ENCODE results near the gene ILDR1.

ILDR1 gene

DNA sequence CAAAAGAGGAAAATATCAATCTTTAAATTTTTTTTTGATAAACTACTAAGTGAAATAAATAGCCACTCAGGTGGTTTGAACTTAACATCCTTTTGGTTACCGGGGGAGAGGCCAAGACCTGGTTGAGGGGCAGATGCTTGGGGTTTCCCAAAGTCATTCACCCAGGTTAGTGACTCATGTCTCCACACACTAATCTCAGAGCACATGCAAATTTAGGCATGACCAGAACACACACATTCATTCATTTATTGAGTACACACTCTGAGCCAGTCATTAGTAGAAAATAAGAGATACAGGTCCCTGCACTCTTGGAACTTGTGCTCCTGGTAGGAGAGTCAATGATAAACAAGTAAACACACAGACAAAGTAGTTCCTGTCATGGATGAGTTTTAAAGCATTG is 7.3 kb downstream of the ILDR1 start:
- DNase-seq: no peak

DNA sequence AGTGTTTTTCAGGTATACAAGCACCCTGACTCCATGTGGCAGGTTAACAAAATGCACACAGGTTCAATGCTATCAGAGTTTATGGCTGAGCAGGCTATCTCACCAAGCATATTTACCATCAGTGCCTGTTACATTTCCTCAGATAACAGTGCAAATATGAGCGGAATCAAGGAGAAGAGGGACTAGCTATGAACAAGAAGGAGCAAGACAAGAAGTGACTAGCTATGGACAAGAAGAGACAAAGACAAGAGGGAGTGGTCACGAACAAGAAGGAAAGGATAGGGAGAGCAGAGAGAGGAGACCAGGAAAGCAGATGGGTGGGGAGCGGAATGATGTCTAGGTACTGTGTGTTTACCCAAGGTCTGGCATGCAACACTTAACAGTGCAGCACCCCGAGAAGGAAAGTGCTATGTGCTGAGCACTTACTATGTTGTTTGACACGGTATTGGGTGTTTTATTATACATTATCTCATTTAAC is 8.6 kb downstream of the ILDR1 start:
- DNase-seq: no peak

DNA sequence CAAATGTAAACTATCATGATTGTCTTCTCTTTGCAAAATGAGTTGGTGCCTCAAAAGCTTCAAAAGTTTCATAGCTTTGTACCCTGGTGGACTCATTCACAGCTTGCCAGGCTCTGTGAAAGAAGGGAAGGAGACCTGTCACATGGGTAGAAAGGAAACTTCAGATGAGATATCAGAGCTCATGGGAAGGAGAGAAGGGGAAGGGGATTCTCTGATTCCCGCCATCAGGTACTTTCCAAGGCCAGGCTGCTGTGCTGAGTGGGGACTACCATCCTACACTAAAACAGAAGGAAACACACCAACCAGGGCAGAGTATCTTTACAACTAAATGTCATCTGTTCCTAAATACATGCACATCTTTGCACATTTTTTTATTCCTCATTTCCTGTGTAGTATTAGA is 9.2 kb downstream of the ILDR1 start:
- no peak for DNase-seq

DNA sequence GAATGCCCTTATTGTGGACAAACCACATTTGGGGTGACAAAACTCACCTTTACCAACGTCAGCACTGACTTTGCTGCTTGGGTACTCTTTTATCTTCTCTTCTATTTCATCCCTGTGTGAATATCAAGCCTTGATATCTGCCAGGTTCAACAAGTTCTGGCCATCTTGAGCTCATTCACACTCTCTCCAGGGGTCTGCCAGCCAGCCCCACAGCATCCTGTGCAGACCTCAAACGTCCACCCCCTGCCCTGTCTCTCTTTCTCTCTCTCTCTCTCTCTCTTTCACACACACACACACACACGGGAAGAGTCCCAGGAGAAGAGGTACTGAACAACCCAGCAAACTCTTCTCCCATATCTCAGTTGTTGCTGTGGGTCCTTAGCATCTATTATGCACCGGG is 10.7 kb downstream of the ILDR1 start:
- no peak for DNase-seq

DNA sequence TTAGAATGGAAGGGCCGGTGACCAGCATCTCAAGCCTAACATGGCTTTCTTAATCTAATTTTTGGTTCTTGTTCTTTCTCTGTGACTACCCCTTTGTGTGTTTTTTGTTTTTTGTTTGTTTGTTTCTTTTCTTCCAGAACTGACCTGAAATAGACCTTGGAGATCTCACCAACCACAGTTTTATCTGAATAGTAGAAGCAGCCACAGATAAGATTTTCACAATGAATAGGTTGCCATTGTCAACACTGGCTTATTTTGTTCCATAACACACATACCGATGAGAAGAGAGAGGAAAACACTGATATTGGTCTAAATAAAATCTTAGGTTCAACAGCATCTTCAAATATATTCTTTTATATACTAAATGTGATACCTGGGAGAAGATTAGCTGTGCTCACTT is 11.5 kb downstream of the ILDR1 start:
- no peak for DNase-seq

DNA sequence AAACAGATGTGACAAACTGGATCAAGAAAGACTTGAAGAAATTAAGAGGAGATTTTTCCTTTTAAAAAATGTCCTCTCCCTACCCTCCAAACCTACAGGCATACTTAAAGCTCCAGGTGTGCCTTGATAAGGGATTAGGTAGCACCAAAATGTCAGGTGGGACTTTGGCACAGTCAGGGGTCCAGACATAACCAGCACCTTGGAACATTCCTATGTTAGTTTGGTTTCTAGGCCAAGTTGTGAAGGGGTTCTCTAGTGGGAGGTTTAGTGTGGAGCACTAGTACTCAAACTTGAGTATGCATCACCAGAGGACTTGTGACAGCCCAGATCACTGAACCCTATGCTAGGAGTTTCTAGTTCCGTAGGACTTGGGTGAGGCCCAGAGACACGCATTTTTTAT is 13.9 kb downstream of the ILDR1 start:
- DNase-seq: no peak

GRCh38 chr3:122006267-122006666 is 15.8 kb downstream of the ILDR1 start:
- no peak for DNase-seq

DNA sequence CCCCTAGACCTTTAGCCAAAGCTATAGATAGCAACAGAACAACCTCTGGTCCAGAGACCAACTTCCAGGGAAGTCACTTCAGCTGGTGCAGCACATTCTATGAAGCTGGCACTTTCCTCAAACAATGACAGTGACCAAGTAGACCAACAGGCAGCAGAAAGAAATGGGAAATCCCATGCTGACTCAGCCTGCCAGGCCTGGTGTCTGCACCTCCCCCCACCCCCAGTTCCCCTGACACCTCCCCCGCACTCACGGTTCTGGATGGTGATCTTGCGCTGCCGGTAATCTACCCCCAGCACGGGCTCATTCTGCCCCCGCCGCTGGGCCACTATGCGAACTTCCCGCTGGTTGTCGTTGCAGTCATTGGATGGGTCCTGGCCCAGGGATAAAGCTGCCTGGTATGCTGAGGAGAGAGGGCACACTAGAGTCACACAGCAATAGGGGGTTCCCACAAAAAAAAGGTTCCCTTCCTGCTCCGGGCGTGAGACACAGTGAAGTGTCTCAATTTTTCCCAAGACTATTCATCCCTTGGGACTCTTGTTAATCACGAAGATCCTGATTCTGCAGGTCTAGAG is 17.0 kb downstream of the ILDR1 start:
- DNase-seq: no peak

GRCh38 chr3:122004107-122004506 is 17.9 kb downstream of the ILDR1 start:
- DNase-seq: peak; percentile 84

DNA sequence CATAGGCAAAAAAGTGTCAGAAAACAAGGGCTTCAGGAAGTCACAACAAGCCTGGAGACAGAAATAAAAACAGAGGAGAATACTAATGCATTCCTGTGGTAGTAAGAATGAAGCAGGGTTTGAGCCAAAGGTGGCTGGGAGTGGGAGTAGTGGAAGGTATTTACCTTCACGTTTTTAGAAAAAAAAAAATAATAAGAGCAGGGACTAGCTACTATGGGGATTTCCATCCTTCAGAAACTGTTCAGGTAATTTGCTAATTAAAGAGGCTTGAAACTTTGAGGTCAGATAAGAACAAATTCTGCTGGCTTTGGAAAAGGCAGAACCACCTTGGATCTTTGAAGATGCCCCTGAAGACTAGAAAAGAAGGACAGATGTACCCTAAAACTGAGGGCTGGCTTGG is 18.4 kb downstream of the ILDR1 start:
- DNase-seq: no peak

DNA sequence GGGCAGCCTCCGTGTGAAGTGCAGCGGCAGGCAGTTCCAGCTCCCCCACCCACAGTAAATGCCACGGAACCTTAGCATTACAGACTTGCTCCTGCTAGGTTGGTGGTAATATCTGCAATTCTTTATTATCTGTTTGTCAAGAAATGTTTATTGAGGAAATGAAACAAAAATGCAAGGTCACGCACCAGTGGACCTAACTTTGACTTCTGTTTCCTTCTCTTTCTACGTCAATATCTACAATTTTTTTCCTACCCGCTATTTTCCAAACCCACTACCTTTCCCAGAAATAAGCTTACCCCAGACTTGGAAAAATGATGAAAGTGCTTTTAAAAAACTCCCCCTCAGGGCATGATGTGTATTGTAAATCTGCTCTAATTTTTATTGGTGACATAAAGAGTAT is 18.9 kb downstream of the ILDR1 start:
- DNase-seq: no peak

DNA sequence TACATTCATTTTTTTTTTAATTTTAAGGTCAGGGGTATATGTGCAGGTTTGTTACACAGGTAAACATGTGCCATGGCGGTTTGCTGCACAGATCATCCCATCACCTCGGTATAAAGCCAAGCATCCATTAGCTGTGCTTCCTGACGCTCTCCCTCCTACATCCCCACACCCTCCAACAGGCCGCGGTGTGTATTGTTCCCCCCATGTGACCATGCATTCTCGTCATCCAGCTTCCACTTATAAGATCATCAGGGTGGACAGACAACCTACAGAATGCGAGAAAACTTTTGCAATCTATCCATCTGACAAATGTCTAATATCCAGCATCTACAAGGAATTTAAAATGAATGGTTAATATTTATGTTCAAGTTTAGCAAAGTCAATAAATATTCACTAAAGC is 19.4 kb downstream of the ILDR1 start:
- no peak for DNase-seq

DNA sequence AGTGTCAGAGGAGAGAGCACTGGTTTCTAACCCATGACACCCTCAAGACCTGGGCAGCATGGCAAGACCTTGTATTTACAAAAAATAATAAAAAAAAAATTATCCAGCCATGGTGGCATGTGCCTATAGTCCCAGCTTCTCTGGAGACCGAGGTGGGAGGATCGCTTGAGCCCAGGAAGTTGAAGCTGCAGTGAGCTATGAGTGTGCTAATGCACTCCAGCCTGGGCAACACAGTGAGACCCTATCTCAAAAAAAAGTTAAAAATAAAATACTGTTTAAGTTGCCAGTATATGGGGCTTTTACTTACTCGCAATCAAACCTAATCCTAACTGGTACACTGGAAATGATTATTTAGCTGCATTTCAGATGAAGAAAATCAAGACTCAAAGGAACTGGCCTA is 20.2 kb downstream of the ILDR1 start:
- DNase-seq: no peak

- DNase-seq: no peak
Measured at GRCh38 chr3:122000936-122001605, 21.0 kb downstream of the ILDR1 start.

DNA sequence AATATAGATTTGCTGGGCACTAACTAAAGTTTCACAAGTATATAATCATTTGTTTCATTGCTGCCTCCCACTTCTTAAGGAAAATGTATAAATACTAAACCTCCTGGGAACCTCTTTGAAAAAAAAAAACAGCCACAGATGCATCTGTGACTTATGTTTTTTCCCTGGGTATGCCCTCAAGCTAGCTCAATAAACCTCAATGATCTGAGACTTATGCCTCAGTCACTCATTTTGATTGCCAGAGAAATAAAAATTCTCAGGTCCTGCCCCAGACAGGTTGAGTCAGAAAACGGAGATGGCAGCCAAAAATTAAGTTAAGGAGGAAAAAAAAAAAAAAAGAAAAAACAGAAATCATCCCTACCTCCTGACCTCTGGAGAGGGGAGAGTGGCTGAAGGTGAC is 22.1 kb downstream of the ILDR1 start:
- no peak for DNase-seq

- DNase-seq: no peak
Measured at GRCh38 chr3:121998611-121999473, 23.2 kb downstream of the ILDR1 start.

DNA sequence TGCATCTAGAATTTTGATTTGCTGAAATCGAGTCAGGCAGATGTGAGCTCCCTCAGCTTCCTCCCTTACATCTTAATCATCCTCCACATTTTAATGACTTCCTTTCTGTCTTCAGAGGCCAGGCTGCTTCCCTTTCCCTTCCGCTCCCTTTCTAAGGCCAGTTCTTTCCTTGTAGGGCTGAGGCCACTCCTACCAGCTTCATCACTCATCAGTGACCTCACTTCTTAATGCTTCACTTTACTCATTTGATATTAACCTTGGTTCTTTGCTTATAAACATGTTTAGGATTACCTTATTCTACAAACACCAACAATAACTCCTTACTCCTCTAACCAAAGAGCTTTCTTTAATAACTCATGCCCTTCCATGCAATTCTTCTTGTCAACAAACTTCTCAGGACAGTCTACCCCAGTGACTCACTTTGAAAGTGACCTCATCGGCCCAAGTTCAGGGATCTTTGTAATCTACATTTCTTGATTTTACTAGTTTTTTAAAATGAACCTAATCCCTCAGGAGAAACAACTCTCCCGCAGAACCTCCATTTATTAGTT is 23.9 kb downstream of the ILDR1 start:
- no peak for DNase-seq

- DNase-seq: no peak
Measured at GRCh38 chr3:121997372-121997771, 24.7 kb downstream of the ILDR1 start.

GRCh38 chr3:121996441-121996840 is 25.6 kb downstream of the ILDR1 start:
- no peak for DNase-seq

GRCh38 chr3:121995161-121996137 is 26.6 kb downstream of the ILDR1 start:
- no peak for DNase-seq

DNA sequence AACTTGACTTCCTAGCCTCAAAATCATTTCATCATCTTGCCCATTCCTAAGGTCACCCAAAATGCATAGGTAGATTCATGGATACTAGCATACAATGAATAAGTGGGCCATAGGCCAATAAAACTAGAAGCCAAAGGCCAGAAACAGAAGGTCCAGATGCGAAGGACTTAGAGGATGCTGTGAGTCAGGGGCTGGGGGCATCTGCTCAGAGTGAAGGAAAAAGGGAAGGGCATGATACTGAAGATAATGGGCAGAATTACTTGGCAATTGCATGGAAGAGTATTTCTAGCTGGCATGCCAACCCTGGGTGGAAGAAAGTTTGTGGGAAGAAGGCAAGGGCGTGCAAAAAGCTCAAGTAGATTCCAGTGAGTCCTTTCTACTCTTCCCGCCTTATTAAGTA is 27.5 kb downstream of the ILDR1 start:
- DNase-seq: no peak

Measured in NCI-H2081 treated with DMSO at 0.1 percent for 48 hours (cell line).